IPS-15b (cell line): ENCODE measurements around the gene GABARAPL2.
A peak's percentile ranks its signal among the peaks of the same experiment; 100 is the strongest.

Experiments used
- H3K27me3 ChIP-seq: one replicate; pipeline ENCODE4 v1.6.1; 2013; ENCODE audit warnings: low read length; ENCODE audit not compliant: control insufficient read depth, insufficient read depth
- H3K36me3 ChIP-seq: one replicate; pipeline ENCODE4 v1.6.1; 2013; ENCODE audit warnings: low read length; ENCODE audit not compliant: control insufficient read depth, insufficient read depth
- H3K4me1 ChIP-seq: one replicate; pipeline ENCODE4 v1.6.1; 2013; ENCODE audit warnings: mild to moderate bottlenecking, low read length; ENCODE audit not compliant: control insufficient read depth, insufficient read depth
- H3K4me3 ChIP-seq: one replicate; pipeline ENCODE4 v1.5.1; 2013; ENCODE audit warnings: low read depth, low read length
- H3K9ac ChIP-seq: one replicate; pipeline ENCODE4 v1.6.1; 2013; ENCODE audit warnings: low read depth, mild to moderate bottlenecking, low read length
- H3K9me3 ChIP-seq: one replicate; pipeline ENCODE4 v1.6.1; 2013; ENCODE audit warnings: mild to moderate bottlenecking, low read length; ENCODE audit not compliant: control insufficient read depth, insufficient read depth

GABARAPL2 gene

GRCh38 chr16:75603241-75603640 lies 37.1 kb downstream of the GABARAPL2 start:
- no peaks in the 10 kb centered on the region for H3K4me1 ChIP-seq
- no peak overlapping the region for H3K9ac ChIP-seq
- H3K4me3 ChIP-seq: no peak overlapping the region
- H3K36me3 ChIP-seq: peaks cover 22% of the 10 kb centered on the region
- H3K27me3 ChIP-seq: no peaks in the 10 kb centered on the region
- no peaks in the 10 kb centered on the region for H3K9me3 ChIP-seq

GRCh38 chr16:75606507-75606906 lies 40.3 kb downstream of the GABARAPL2 start:
- Histone ChIP-seq H3K9me3 (no peaks in the 10 kb centered on the region), H3K4me1 (no peaks in the 10 kb centered on the region), H3K4me3 (no peak overlapping the region), H3K36me3 (peaks cover 28% of the 10 kb centered on the region), H3K27me3 (no peaks in the 10 kb centered on the region), H3K9ac (no peak overlapping the region)

GRCh38 chr16:75614066-75614897 lies 48.1 kb downstream of the GABARAPL2 start:
- H3K4me3 ChIP-seq: no peak overlapping the region
- peaks cover 38% of the 10 kb centered on the region for H3K36me3 ChIP-seq
- H3K4me1 ChIP-seq: no peaks in the 10 kb centered on the region
- H3K9me3 ChIP-seq: no peaks in the 10 kb centered on the region
- no peak overlapping the region for H3K9ac ChIP-seq
- no peaks in the 10 kb centered on the region for H3K27me3 ChIP-seq

- Histone ChIP-seq H3K9me3 (no peaks in the 10 kb centered on the region), H3K27me3 (no peaks in the 10 kb centered on the region), H3K9ac (no peak overlapping the region), H3K4me3 (no peak overlapping the region), H3K36me3 (peaks cover 42% of the 10 kb centered on the region), H3K4me1 (no peaks in the 10 kb centered on the region)
Observed at GRCh38 chr16:75615619-75616018, 49.4 kb downstream of the GABARAPL2 start.

GRCh38 chr16:75616521-75617010 lies 50.4 kb downstream of the GABARAPL2 start:
- Histone ChIP-seq H3K9me3 (no peaks in the 10 kb centered on the region), H3K36me3 (peaks cover 38% of the 10 kb centered on the region), H3K4me1 (no peaks in the 10 kb centered on the region), H3K27me3 (no peaks in the 10 kb centered on the region), H3K4me3 (no peak overlapping the region), H3K9ac (no peak overlapping the region)

GRCh38 chr16:75617121-75617520 lies 50.9 kb downstream of the GABARAPL2 start:
- H3K9me3 ChIP-seq: no peaks in the 10 kb centered on the region
- H3K4me3 ChIP-seq: no peak overlapping the region
- H3K4me1 ChIP-seq: no peaks in the 10 kb centered on the region
- peaks cover 37% of the 10 kb centered on the region for H3K36me3 ChIP-seq
- H3K27me3 ChIP-seq: no peaks in the 10 kb centered on the region
- no peak overlapping the region for H3K9ac ChIP-seq

GRCh38 chr16:75618780-75619179 lies 52.6 kb downstream of the GABARAPL2 start:
- Histone ChIP-seq H3K9ac (no peak overlapping the region), H3K4me1 (no peaks in the 10 kb centered on the region), H3K36me3 (peaks cover 25% of the 10 kb centered on the region), H3K9me3 (no peaks in the 10 kb centered on the region), H3K27me3 (no peaks in the 10 kb centered on the region), H3K4me3 (no peak overlapping the region)

GRCh38 chr16:75620326-75621169 lies 54.4 kb downstream of the GABARAPL2 start:
- H3K9ac ChIP-seq: no peak overlapping the region
- H3K9me3 ChIP-seq: no peaks in the 10 kb centered on the region
- H3K36me3 ChIP-seq: peaks cover 21% of the 10 kb centered on the region
- H3K27me3 ChIP-seq: no peaks in the 10 kb centered on the region
- H3K4me1 ChIP-seq: no peaks in the 10 kb centered on the region
- no peak overlapping the region for H3K4me3 ChIP-seq

- Histone ChIP-seq H3K27me3 (no peaks in the 10 kb centered on the region), H3K9ac (no peak overlapping the region), H3K4me1 (no peaks in the 10 kb centered on the region), H3K4me3 (no peak overlapping the region), H3K36me3 (peaks cover 21% of the 10 kb centered on the region), H3K9me3 (no peaks in the 10 kb centered on the region)
Observed at GRCh38 chr16:75621170-75621477, 54.9 kb downstream of the GABARAPL2 start.

- H3K9me3 ChIP-seq: no peaks in the 10 kb centered on the region
- H3K9ac ChIP-seq: peak within 1 kb of the TSS; percentile 96
- H3K4me3 ChIP-seq: peak within 1 kb of the TSS; percentile 97
- no peaks in the 10 kb centered on the region for H3K4me1 ChIP-seq
- no peaks in the 10 kb centered on the region for H3K27me3 ChIP-seq
- H3K36me3 ChIP-seq: peaks cover 20% of the 10 kb centered on the region
Observed at GRCh38 chr16:75622761-75623605, 56.8 kb downstream of the GABARAPL2 start, which contains the start of gene ADAT1. ADAT1 (minus strand) TSS chr16:75623281; CDS start chr16:75620799, 2,482 bp downstream.

- no peaks in the 10 kb centered on the region for H3K4me1 ChIP-seq
- peaks cover 28% of the 10 kb centered on the region for H3K36me3 ChIP-seq
Observed at GRCh38 chr16:75624921-75625334, 58.7 kb downstream of the GABARAPL2 start.

More at GRCh38 chr16:75624921-75625334, 58.7 kb downstream of the GABARAPL2 start:
- Histone ChIP-seq H3K9ac (no peak overlapping the region), H3K9me3 (no peaks in the 10 kb centered on the region), H3K27me3 (no peaks in the 10 kb centered on the region), H3K4me3 (no peak overlapping the region)
